ENCODE measurements around the gene GOLGA8M.
"Not testable (repeated sequence)": the region's sequence is repeated elsewhere in the genome, so short reads cannot be mapped to it uniquely, and the experiment has no call there.

DNA sequence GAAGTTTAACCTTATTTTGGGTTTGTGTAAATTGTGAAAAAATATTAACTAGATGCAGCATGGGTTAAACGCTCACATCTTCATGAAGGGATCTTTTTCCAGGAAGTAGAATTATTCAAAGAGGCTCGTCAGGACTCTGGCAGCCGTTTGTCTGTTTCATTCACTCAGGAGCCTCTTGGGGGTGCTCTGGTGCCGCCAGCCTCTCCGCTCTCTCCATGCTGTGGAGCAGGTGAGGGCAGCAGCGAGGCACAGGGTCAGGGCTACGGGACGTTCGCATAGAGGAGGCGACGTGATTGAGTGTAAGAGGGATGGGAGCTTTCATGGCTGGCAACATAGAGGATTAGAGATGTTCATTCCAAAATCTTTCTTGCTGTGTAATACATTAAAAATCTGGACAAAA is 48.5 kb downstream of the GOLGA8M start:
- not testable (repeated sequence) for TF ChIP-seq CSDC2 (CRISPR knock-in tag; IDR thresholded peaks at IDR 0.05); ZNF565 (CRISPR knock-in tag; conservative IDR thresholded peaks at IDR 0.05; ENCODE audit: low read depth); PATZ1 (CRISPR knock-in tag; IDR thresholded peaks at IDR 0.05; ENCODE audit: borderline replicate concordance)

Measured in SK-N-SH treated with all-trans-retinoic acid at 6 μM for 48 hours (cell line).